SK-N-SH (cell line): Measurements from ENCODE around the gene ATF5.

ENCODE experiments used
- CHD2 ChIP-seq: fragments of 150-350 bp; IDR thresholded peaks from 2 replicates; pipeline ENCODE4 v1.6.1; 2018; ENCODE audit warnings: low read length; ENCODE audit not compliant: partially characterized antibody
- CTCF ChIP-seq: fragments of 200-600 bp; sonication (generic); IDR thresholded peaks from 2 replicates; pipeline ENCODE4 v1.6.1; 2017; ENCODE audit warnings: antibody characterized with exemption, mild to moderate bottlenecking, moderate library complexity
- EP300 ChIP-seq, 2 experiments: IDR thresholded peaks; 2 replicates each; pipeline versions ENCODE4 v1.4.0 to v1.6.1; 2012; ENCODE audit warnings: borderline replicate concordance in 1 of 2, low read depth in 1 of 2, low read length in 1 of 2
- EZH2phosphoT487 ChIP-seq: fragments of 200-600 bp; sonication (generic); IDR thresholded peaks from 2 replicates; pipeline ENCODE4 v1.6.1; 2017; ENCODE audit warnings: low read depth, mixed run types, mild to moderate bottlenecking, antibody characterized with exemption, moderate library complexity, borderline replicate concordance
- JUND ChIP-seq: IDR thresholded peaks from 2 replicates; pipeline ENCODE4 v1.4.0; 2012
- NFIC ChIP-seq: IDR thresholded peaks from 2 replicates; pipeline ENCODE4 v1.4.0; 2012; ENCODE audit warnings: borderline replicate concordance
- POLR2AphosphoS5 ChIP-seq: IDR thresholded peaks from 2 replicates; pipeline ENCODE4 v1.6.1; 2012; ENCODE audit warnings: low read depth, low read length
- RXRA ChIP-seq: IDR thresholded peaks from 2 replicates; pipeline ENCODE4 v1.4.0; 2012; ENCODE audit warnings: low read depth, mild to moderate bottlenecking, borderline replicate concordance
- SMC3 ChIP-seq: IDR thresholded peaks from 2 replicates; pipeline ENCODE4 v1.6.1; 2012; ENCODE audit warnings: low read depth, low read length, improper control_type of control experiment
- TF ChIP-seq, protein P1 (sequence below): IDR thresholded peaks from 2 replicates; pipeline ENCODE4 v1.4.0; 2012; ENCODE audit warnings: low read depth, borderline replicate concordance

DNA sequence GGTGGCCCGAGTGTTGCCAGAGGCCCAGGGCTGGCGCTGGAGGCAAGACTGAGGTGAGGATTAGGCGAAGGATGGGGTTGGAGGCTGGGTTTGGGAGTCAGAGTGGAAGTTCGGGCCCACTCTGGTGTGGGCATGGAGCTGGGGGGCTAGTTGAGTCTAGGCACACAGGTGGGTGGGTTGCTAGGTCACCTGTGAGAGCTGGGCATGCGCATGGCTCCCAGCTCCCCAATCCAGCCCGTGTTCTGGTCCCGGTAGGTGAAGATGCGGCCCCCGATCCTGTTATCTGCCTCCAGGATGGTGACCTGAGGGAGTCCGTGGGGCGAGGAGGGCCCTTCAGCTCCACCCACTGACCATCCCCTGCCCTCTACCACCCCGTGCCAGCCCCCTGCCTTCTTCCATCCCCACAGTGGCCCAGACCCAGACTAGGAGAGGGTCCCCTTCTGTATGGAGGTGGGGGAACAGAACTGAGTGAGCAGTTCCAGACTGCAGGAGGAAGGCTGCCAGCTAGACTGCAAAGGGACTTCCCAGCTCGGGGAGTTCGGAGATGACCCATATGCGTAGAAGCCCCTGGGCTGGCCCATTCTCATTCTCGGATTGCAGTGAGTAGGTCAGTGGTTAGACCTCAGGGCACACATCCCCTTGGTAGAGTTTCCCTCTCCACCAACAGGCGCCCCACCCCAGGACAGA, 34.0 kb upstream of the ATF5 start:
- TF ChIP-seq CTCF (no peak), POLR2AphosphoS5 (no peak), CHD2 (no peak), SMC3 (no peak), NFIC (no peak), EZH2phosphoT487 (no peak), EP300 (IDR thresholded peaks at IDR 0.05; ENCODE audit: borderline replicate concordance in 1 of 2, low read depth in 1 of 2, low read length in 1 of 2) (no peak), JUND (no peak), RXRA (no peak)
- TF ChIP-seq, protein P1, sequence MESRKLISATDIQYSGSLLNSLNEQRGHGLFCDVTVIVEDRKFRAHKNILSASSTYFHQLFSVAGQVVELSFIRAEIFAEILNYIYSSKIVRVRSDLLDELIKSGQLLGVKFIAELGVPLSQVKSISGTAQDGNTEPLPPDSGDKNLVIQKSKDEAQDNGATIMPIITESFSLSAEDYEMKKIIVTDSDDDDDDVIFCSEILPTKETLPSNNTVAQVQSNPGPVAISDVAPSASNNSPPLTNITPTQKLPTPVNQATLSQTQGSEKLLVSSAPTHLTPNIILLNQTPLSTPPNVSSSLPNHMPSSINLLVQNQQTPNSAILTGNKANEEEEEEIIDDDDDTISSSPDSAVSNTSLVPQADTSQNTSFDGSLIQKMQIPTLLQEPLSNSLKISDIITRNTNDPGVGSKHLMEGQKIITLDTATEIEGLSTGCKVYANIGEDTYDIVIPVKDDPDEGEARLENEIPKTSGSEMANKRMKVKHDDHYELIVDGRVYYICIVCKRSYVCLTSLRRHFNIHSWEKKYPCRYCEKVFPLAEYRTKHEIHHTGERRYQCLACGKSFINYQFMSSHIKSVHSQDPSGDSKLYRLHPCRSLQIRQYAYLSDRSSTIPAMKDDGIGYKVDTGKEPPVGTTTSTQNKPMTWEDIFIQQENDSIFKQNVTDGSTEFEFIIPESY, result no peak
